ENCODE data around the gene NME7.
A peak's percentile ranks its signal among the peaks of the same experiment; 100 is the strongest.
"Not testable (repeated sequence)": the region's sequence is repeated elsewhere in the genome, so short reads cannot be mapped to it uniquely, and the experiment has no call there.

NME7 gene, protein sequence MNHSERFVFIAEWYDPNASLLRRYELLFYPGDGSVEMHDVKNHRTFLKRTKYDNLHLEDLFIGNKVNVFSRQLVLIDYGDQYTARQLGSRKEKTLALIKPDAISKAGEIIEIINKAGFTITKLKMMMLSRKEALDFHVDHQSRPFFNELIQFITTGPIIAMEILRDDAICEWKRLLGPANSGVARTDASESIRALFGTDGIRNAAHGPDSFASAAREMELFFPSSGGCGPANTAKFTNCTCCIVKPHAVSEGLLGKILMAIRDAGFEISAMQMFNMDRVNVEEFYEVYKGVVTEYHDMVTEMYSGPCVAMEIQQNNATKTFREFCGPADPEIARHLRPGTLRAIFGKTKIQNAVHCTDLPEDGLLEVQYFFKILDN

GRCh38 chr1:169367686-169368405, at the start of gene NME7, which contains the start of gene BLZF1:
Gene NME7 (minus strand): TSS chr1:169367797. CDS start chr1:169367710, 87 bp downstream.
Gene BLZF1 (plus strand): TSS chr1:169368195. CDS start chr1:169369523, 1,328 bp downstream.
- DNase-seq = peak; percentile 98 to 99

DNA sequence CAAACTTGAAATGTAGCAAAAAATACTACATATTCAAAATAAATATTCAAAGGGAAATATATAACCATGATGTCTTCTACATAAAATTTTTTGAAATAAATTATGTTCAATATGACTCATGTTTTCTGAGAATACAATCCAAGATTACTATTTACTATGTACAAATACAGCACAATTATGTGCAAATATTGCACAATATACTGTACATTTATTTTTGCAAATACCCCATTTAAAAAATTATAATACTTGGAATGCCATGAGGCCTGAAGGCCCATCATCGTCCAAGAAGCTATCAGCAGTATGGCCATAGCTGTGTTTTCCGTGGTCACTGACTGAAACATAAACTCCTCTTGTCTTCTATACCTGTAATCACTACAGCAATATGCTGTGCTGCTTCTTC, 47.4 kb upstream of the NME7 start:
- no peak for DNase-seq

DNA sequence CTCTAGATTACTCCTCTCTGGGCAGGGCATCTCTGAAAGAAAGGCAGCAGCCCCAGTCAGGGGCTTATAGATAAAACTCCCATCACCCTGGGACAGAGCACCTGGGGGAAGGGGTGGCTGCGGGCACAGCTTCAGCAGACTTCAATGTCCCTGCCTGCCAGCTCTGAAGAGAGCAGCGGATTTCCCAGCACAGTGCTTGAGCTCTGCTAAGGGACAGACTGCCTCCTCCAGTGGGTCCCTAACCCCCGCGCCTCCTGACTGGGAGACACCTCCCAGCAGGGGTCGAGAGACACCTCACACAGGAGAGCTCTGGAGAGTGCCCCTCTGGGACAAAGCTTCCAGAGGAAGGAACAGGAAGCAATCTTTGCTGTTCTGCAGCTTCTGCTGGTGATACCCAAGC, 40.7 kb upstream of the NME7 start:
- not testable (repeated sequence) for DNase-seq

- DNase-seq = not testable (repeated sequence)
Observed at GRCh38 chr1:169402578-169402977, 35.0 kb upstream of the NME7 start.

DNA sequence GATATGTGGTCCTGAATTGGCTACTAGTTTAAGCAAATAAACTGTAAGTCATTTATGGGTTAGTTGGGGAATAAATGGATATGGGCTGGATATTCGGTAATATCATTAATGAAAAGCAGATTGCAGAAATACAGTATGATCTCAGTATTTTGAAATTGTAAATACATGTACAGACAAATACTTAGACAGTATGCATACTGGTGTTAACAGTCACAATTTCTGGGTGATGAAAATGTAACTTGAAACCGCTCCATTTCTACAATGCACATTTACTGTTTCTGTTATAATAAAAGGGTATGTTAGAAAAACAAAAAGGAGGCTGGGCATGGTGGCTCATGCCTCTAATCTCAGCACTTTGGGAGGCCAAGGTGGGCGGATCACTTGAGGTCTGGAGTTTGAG, 28.4 kb upstream of the NME7 start:
- DNase-seq = no peak

GRCh38 chr1:169392406-169392805, 24.8 kb upstream of the NME7 start:
- DNase-seq = no peak

- no peak for DNase-seq
Observed at GRCh38 chr1:169390303-169390702, 22.7 kb upstream of the NME7 start.

DNA sequence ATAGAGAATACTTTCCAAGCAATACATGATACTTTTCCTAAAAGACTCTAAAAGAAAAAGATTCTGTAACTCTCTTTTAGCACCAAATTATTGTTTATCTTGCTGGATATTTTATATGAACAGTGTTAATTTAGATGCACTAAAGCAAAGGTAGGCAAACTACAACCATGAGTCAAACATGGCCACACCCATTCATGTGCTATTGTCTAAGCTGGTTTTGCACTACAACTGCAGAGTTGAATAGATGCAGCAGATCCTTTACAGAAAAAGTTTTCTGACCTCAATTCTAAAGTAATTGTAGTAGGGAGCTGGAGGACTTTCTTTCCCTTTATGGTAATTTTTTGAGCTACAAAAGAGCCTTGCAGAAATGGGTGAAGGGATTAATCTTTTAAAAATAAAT, 19.8 kb upstream of the NME7 start:
- no peak for DNase-seq

DNA sequence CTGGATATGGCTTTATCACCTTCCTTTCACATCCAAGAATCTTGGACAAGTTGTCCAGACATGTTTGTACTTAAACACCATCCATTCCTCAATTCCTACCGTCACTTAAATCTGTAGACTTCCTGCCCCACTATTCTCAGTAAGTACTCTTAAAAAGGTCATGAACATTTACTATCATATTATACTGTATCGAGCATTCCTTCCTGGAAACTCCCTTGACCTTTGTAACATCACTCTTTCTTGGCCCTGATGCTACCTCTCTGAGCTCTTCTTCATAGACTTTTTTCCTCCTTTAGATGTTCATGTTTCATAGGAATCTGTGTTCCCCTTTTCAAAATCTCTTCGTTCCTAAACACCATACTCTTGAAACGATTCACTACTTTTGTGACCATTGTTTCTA, 15.9 kb upstream of the NME7 start:
- no peak for DNase-seq

DNA sequence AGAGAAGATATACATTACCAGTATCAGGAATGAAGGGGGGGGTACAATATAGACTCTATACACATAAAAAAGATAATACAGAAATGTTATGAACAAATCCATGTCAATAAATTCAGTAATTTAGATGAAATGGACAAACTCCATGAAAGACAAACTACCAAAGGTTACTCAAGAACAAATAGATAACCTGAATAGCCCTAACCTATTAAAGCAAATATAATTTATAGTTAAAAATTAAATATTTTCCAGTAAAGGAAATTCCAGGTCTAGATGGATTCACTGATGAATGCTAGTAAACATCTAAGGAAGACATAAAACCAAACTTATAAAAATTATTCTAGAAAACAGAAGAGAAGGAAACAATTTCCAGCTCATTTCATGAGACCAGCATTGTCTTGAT, 13.6 kb upstream of the NME7 start:
- DNase-seq = no peak

DNA sequence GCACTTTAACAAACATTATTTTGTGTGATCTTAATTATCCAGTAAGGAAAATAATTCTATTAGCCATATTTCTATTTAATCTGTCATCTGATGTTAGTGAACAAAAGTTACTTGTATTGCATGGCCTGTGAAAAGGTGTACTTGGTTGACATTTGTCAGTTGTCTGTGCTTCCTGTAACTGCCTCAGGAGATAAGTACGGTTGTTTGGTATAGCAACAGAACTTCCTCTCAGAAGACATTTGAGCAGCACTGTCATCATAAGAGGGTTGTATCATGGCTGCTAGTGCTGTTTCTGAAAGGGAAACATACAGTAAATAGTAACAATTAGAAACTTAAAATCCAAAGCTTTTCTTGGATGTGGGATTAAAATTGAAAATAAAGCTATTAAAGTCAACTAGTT, 3.8 kb upstream of the NME7 start:
- DNase-seq = no peak

GRCh38 chr1:169368406-169368769, 791 bp upstream of the NME7 start:
- peak; percentile 5 to 17 for DNase-seq

- no peak for DNase-seq
Observed at GRCh38 chr1:169367096-169367685, 406 bp downstream of the NME7 start.

- no peak for DNase-seq
Observed at GRCh38 chr1:169364948-169365347, 2.6 kb downstream of the NME7 start.

- peak in 1 of 2 experiments; percentile 11 for DNase-seq
Observed at GRCh38 chr1:169363046-169363730, 4.4 kb downstream of the NME7 start.

- no peak for DNase-seq
Observed at GRCh38 chr1:169361281-169361680, 6.3 kb downstream of the NME7 start.

DNA sequence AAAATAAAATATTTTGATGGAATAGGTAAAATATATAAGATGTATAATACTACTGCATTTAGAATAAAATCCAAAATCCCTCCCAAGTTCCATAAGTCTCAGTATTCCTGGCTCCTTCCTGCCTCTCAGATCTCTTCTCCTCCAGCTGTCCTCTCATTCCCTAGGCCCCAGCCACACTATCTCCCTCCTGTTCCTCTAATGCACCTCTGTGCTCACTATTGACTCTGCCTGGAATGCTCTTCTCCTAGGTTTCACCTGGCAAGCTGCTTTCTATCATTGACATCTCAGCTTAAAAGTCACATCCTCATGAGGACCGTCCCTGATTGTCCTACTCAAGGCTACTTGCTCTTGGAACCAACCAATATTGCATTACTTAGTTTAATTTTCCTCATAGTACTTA, 7.2 kb downstream of the NME7 start:
- no peak for DNase-seq

GRCh38 chr1:169348383-169349036, 19.1 kb downstream of the NME7 start:
- DNase-seq = no peak

DNA sequence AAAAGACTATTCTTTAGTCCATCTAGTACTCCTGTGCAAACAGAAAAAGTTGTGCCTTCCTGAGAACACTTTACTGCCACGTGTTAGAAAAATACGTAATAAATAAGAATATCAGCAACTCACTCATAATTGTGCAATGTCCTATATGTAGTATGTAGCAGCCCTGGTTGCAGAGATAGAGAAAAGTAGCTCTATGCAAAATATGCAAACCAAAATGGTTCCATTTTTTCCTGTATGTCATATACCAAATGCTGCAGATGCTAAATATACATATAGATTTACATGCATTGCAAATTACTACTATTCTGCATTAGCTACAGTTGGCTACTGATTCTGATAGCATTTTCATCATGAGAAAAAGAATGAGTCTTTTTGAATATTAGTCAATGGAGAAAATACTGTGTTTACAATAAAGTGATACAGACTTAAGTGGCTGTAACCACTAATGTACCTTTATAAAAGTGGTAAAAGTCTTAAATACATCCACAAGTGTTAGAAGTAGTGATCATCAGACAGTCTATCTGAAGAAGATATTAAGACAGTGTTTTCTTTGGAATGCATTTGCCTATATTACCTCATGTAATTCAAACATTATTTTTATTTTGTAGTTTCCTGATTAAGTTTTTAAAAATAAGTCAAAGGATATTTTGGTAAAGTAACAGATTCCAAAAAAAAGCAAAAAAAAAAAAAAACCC, 19.8 kb downstream of the NME7 start:
- DNase-seq = no peak

DNA sequence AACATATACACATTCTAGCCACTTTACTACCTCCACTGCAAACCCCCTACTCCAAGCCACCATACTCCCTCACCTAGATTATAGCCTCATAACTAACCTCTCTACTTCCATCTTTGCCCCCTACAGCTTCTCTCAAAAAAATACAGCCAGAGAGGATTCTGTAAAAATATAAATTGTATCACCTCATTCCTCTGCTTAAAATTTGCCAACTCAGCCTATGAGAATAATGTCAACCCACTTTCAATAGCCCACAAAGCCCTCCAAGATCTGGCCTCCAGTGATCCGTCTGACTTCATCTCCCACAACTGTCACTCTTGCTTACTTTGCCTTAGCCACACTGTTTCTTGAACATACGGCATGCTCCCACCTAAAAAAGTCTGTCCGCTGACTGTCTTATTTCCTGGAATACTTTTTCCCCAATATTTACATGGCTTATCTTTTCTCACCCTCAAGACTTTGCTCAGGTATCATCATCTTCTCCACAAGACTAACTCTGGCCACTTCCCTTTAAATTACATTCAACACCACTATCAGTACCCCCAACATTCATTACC, 21.5 kb downstream of the NME7 start:
- no peak for DNase-seq

- no peak for DNase-seq
Observed at GRCh38 chr1:169345511-169345910, 22.1 kb downstream of the NME7 start.

DNA sequence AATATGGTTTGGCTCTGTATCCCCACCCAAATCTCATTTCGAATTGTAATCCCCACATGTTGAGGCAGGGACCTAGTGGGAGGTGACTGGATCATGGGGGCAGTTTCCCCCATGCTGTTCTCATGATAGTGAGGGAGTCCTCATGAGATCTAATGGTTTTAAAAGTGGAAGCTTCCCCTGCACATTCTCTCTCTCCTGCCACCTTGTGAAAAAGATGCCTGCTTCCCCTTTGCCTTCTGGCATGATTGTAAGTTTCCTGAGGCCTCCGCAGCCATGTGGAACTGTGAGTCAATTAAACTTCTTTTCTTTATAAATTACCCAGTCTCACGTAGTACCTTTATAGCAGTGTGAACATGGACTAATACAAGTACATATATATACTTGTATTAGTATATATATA, 25.5 kb downstream of the NME7 start:
- DNase-seq = not testable (repeated sequence)
